Karpas-422 (cell line): Measurements from ENCODE around the gene KCNJ14. TPM values are rescaled to one million over a fixed set of nuclear protein-coding genes. Genes with fewer than 3 reads are reported as not detected.

Experiments
- DNase-seq: peaks from one replicate; pipeline ENCODE4 v3.0.0-alpha.2; 2015
- H2AFZ ChIP-seq: fragments of 200-600 bp; sonication (generic); 2 replicates; pipeline ENCODE4 v1.6.1; 2014; ENCODE audit warnings: antibody characterized with exemption, low read length, mixed read lengths
- H3K27ac ChIP-seq: fragments of 200-600 bp; sonication (generic); 2 replicates; pipeline ENCODE4 v1.5.1; 2014; ENCODE audit warnings: mild to moderate bottlenecking, low read length, moderate library complexity
- H3K27me3 ChIP-seq: fragments of 200-600 bp; sonication (generic); 2 replicates; pipeline ENCODE4 v1.6.1; 2014; ENCODE audit warnings: low read length, mixed read lengths
- H3K36me3 ChIP-seq: fragments of 200-600 bp; sonication (generic); 2 replicates; pipeline ENCODE4 v1.6.1; 2014; ENCODE audit warnings: low read length, mixed read lengths; ENCODE audit not compliant: insufficient read depth
- H3K4me1 ChIP-seq: fragments of 200-600 bp; sonication (generic); 2 replicates; pipeline ENCODE4 v1.6.1; 2014; ENCODE audit warnings: mild to moderate bottlenecking, low read length, mixed read lengths
- H3K4me2 ChIP-seq: fragments of 200-600 bp; sonication (generic); 2 replicates; pipeline ENCODE4 v1.6.1; 2014; ENCODE audit warnings: low read length, low read depth, mild to moderate bottlenecking; ENCODE audit not compliant: poor library complexity, severe bottlenecking
- H3K4me3 ChIP-seq: fragments of 200-600 bp; sonication (generic); 2 replicates; pipeline ENCODE4 v1.5.1; 2014; ENCODE audit warnings: mild to moderate bottlenecking, antibody characterized with exemption, low read length, mixed read lengths
- H3K79me2 ChIP-seq: fragments of 200-600 bp; sonication (generic); 2 replicates; pipeline ENCODE4 v1.6.1; 2014; ENCODE audit warnings: mild to moderate bottlenecking, low read length, mixed read lengths
- H3K9ac ChIP-seq: fragments of 200-600 bp; sonication (generic); 2 replicates; pipeline ENCODE4 v1.6.0; 2014; ENCODE audit warnings: low read length
- H3K9me2 ChIP-seq: fragments of 200-600 bp; sonication (generic), shearing (Covaris generic); replicated peaks from 2 replicates; pipeline ENCODE4 v1.6.0; 2014; ENCODE audit warnings: mild to moderate bottlenecking, low read length, moderate library complexity; ENCODE audit not compliant: insufficient read depth
- H3K9me3 ChIP-seq: fragments of 300-700, 200-600 bp; sonication (generic); 2 replicates; pipeline ENCODE4 v1.6.1; 2014; ENCODE audit warnings: low read length, mixed read lengths
- H4K20me1 ChIP-seq: fragments of 200-600 bp; sonication (generic); 2 replicates; pipeline ENCODE4 v1.6.1; 2014; ENCODE audit warnings: mild to moderate bottlenecking, antibody characterized with exemption, low read length, low read depth; ENCODE audit not compliant: insufficient read depth
- total RNA-seq: library from RNA; depleted of rRNA; stranded (reverse); fragments of >200 nt; shearing (Covaris generic); gene quantifications from 2 replicates; pipeline ENCODE4 v1.2.3, GENCODE V29; 2014; ENCODE audit warnings: low replicate concordance

The KCNJ14 gene
- total RNA-seq, 1 experiment from 2014 or later: 1.1 TPM

GRCh38 chr19:48419158-48419920 is 36.0 kb upstream of the KCNJ14 start:
- Histone ChIP-seq H3K36me3 (no peaks in the 10 kb centered on the region), H3K9me3 (no peaks in the 10 kb centered on the region), H3K79me2 (no peaks in the 10 kb centered on the region), H3K9ac (no peak overlapping the region), H3K27ac (no peak overlapping the region), H2AFZ (no peak overlapping the region), H3K27me3 (no peaks in the 10 kb centered on the region), H3K4me1 (no peaks in the 10 kb centered on the region), H4K20me1 (no peaks in the 10 kb centered on the region), H3K4me3 (no peak overlapping the region), H3K9me2 (no peaks in the 10 kb centered on the region), H3K4me2 (no peak overlapping the region)
- DNase-seq: peak; percentile 74

GRCh38 chr19:48421548-48421947 is 33.8 kb upstream of the KCNJ14 start:
- H3K36me3 ChIP-seq: no peaks in the 10 kb centered on the region
- H3K27me3 ChIP-seq: no peaks in the 10 kb centered on the region
- H3K9me3 ChIP-seq: no peaks in the 10 kb centered on the region
- no peak overlapping the region for H3K9ac ChIP-seq
- no peaks in the 10 kb centered on the region for H4K20me1 ChIP-seq
- H3K79me2 ChIP-seq: no peaks in the 10 kb centered on the region
- DNase-seq: no peak
- H3K9me2 ChIP-seq: no peaks in the 10 kb centered on the region
- H3K4me3 ChIP-seq: no peak overlapping the region
- H3K4me2 ChIP-seq: no peak overlapping the region
- no peak overlapping the region for H2AFZ ChIP-seq
- H3K4me1 ChIP-seq: peaks cover 5% of the 10 kb centered on the region
- H3K27ac ChIP-seq: no peak overlapping the region

- Histone ChIP-seq H3K79me2 (no peaks in the 10 kb centered on the region), H3K27ac (no peak overlapping the region)
Measured at GRCh38 chr19:48424694-48425219, 30.6 kb upstream of the KCNJ14 start.

DNA sequence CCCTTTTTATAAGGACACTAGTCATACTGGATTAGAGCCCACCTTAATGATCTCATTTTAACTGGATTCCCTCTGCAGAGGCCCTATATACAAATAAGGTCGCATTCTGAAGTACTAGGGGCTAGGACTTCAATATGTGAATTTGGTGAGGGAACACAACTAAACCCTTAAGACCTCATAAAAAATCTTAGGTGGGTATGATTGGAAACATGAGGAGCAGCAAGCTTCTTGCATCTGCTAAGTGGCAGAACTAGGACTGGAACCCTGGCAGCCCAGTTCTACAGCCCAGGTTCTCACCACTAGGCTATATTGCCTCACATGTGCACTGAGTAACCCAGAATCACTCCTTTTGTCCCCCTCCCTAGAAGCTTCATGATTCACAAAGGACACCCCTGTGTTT is 26.7 kb upstream of the KCNJ14 start:
- no peaks in the 10 kb centered on the region for H4K20me1 ChIP-seq
- no peak overlapping the region for H3K9ac ChIP-seq
- no peak overlapping the region for H3K4me2 ChIP-seq
- H3K79me2 ChIP-seq: no peaks in the 10 kb centered on the region
- no peaks in the 10 kb centered on the region for H3K27me3 ChIP-seq
- H2AFZ ChIP-seq: no peak overlapping the region
- no peak for DNase-seq
- no peaks in the 10 kb centered on the region for H3K9me3 ChIP-seq
- no peak overlapping the region for H3K4me3 ChIP-seq
- peaks cover 5% of the 10 kb centered on the region for H3K4me1 ChIP-seq
- no peaks in the 10 kb centered on the region for H3K9me2 ChIP-seq
- H3K36me3 ChIP-seq: no peaks in the 10 kb centered on the region
- no peak overlapping the region for H3K27ac ChIP-seq

More at GRCh38 chr19:48424694-48425219, 30.6 kb upstream of the KCNJ14 start:
- H3K36me3 ChIP-seq: no peaks in the 10 kb centered on the region
- peaks cover 5% of the 10 kb centered on the region for H3K4me1 ChIP-seq
- no peak for DNase-seq
- no peak overlapping the region for H3K4me3 ChIP-seq
- H4K20me1 ChIP-seq: no peaks in the 10 kb centered on the region
- no peak overlapping the region; the same call in 1 of the 2 replicates for H3K9ac ChIP-seq
- no peaks in the 10 kb centered on the region for H3K9me3 ChIP-seq
- H3K9me2 ChIP-seq: no peaks in the 10 kb centered on the region
- H3K4me2 ChIP-seq: no peak overlapping the region
- H3K27me3 ChIP-seq: no peaks in the 10 kb centered on the region
- H2AFZ ChIP-seq: no peak overlapping the region

DNA sequence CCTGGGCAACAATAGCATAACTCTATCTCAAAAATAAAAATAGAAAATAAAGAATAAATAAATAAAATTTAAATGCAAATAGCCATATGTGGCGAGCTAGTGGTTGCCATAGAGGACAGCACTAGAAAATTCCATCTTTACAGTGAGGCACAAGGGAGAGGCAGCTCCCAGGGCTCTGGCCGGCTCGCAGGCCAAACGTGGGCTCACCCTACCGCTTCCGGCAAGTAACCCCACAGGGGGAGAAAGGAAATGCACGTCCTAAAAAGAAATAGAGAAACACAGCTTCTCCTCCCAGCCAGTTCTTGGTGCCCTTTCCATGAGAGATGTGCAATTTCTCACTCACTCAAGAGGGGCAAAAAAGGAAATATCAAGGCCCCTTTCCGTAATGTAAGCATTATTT is 22.0 kb upstream of the KCNJ14 start:
- Histone ChIP-seq H3K36me3 (no peaks in the 10 kb centered on the region), H3K9me3 (no peaks in the 10 kb centered on the region), H4K20me1 (no peaks in the 10 kb centered on the region), H3K4me3 (no peak overlapping the region), H2AFZ (no peak overlapping the region), H3K4me1 (no peaks in the 10 kb centered on the region), H3K79me2 (no peaks in the 10 kb centered on the region), H3K27me3 (no peaks in the 10 kb centered on the region), H3K4me2 (no peak overlapping the region), H3K27ac (no peak overlapping the region), H3K9ac (no peak overlapping the region), H3K9me2 (no peaks in the 10 kb centered on the region)
- no peak for DNase-seq

- no peaks in the 10 kb centered on the region for H3K9me3 ChIP-seq
- no peak overlapping the region for H3K4me2 ChIP-seq
- H3K4me3 ChIP-seq: no peak overlapping the region
- no peak for DNase-seq
- H3K27ac ChIP-seq: no peak overlapping the region
- no peaks in the 10 kb centered on the region for H3K36me3 ChIP-seq
- H3K9me2 ChIP-seq: no peaks in the 10 kb centered on the region
- H4K20me1 ChIP-seq: no peaks in the 10 kb centered on the region
- H3K4me1 ChIP-seq: no peaks in the 10 kb centered on the region
- no peak overlapping the region for H2AFZ ChIP-seq
- no peaks in the 10 kb centered on the region for H3K79me2 ChIP-seq
- no peaks in the 10 kb centered on the region for H3K27me3 ChIP-seq
- H3K9ac ChIP-seq: no peak overlapping the region
Measured at GRCh38 chr19:48436586-48436985, 18.8 kb upstream of the KCNJ14 start.

DNA sequence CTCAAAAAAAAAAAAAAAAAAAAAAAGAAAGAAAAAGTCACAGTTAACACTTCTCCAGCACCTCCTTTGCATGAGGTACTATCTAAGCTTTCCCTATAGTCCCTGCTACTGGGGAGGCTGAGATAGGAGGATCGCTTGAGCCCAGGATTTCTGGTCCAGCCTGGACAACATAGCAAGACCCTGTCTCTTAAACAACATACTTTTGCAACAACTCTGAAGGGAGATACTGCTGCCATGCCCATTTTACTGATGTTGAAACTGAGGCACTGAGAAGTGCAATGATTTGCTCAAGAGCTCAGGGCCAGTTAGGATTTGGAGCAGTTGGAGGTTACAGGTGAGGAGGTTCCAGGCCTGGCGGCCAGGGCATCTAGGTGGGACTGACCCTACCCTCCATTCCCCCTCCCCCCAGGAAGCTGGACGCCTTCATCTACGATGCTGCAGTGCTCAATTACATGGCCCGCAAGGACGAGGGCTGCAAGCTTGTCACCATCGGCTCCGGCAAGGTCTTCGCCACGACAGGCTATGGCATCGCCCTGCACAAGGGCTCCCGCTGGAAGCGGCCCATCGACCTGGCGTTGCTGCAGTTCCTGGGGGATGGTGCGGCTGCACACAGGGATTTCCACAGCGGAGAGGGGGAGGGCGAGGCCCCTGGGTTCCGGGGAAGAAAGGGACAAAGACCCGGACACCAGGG is 13.9 kb upstream of the KCNJ14 start:
- H2AFZ ChIP-seq: no peak overlapping the region
- H4K20me1 ChIP-seq: no peaks in the 10 kb centered on the region
- H3K27me3 ChIP-seq: no peaks in the 10 kb centered on the region
- H3K9me3 ChIP-seq: no peaks in the 10 kb centered on the region
- no peak overlapping the region for H3K4me3 ChIP-seq
- H3K4me2 ChIP-seq: no peak overlapping the region
- H3K36me3 ChIP-seq: no peaks in the 10 kb centered on the region
- no peak for DNase-seq
- H3K4me1 ChIP-seq: peaks cover 16% of the 10 kb centered on the region
- H3K9me2 ChIP-seq: no peaks in the 10 kb centered on the region
- H3K9ac ChIP-seq: no peak overlapping the region
- H3K79me2 ChIP-seq: peaks cover 7% of the 10 kb centered on the region
- no peak overlapping the region for H3K27ac ChIP-seq
